ENCODE data around the gene TGFB1I1. TPM values are rescaled to one million over a fixed set of nuclear protein-coding genes. Genes with fewer than 3 reads are reported as not detected.
A peak's percentile ranks its signal among the peaks of the same experiment; 100 is the strongest.

TGFB1I1 gene
- polyA plus RNA-seq, 2 of the 4 experiments (the other 2 are of a cell fraction), result 8.3 to 75.1 TPM

GRCh38 chr16:31505483-31505882, 33.5 kb downstream of the TGFB1I1 start:
- CTCF ChIA-PET, result interaction anchor here (1.3 kb wide), 1 partner anchor 11 kb away, joined by 3 read pairs; no protein-coding TSS in a partner anchor
- Histone ChIP-seq H3K4me2 (no peak overlapping the region), H3K4me3 (no peak overlapping the region), H3K4me1 (peaks cover 14% of the 10 kb centered on the region), H3K27ac (no peak overlapping the region), H3K9me3 (no peaks in the 10 kb centered on the region)
- ATAC-seq (no peak), FAIRE-seq (no peak), DNase-seq (ENCODE audit: low read depth in 1 of 2, low spot score in 1 of 2) (no peak)
- POLR2A ChIA-PET, result no interaction called here
- no peak for TF ChIP-seq MAX (IDR thresholded peaks at IDR 0.05)
- 88% methylated on average over 4 of the region's 4 CpGs for WGBS (ENCODE audit: missing lambda C conversion rate)

DNA sequence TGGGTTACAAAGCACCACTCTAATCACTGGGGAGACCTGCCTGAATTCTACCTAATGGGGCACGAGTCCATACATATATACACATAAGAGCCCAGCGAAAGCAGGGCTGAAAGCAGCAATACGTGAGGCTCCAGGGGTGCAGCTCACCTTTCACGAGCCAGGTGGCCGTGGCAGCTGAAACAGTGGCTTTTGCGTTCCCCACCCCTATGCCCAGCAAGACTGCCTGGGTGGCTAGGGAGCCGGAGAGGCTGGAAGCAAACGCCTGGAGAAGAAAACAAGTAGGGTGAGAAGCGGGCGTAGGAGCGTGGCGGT, 35.6 kb downstream of the TGFB1I1 start:
- no peak for DNase-seq (ENCODE audit: low read depth in 1 of 2, low spot score in 1 of 2)
- peak overlapping the region; percentile 81 for H3K4me2 ChIP-seq
- FAIRE-seq, result no peak
- H3K9me3 ChIP-seq, result no peaks in the 10 kb centered on the region
- H3K4me3 ChIP-seq, result peak overlapping the region; percentile 79
- peaks cover 14% of the 10 kb centered on the region for H3K4me1 ChIP-seq
- TF ChIP-seq, protein P1, sequence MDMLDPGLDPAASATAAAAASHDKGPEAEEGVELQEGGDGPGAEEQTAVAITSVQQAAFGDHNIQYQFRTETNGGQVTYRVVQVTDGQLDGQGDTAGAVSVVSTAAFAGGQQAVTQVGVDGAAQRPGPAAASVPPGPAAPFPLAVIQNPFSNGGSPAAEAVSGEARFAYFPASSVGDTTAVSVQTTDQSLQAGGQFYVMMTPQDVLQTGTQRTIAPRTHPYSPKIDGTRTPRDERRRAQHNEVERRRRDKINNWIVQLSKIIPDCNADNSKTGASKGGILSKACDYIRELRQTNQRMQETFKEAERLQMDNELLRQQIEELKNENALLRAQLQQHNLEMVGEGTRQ (IDR thresholded peaks at IDR 0.05), result no peak
- no peak for TF ChIP-seq POLR2AphosphoS2 (conservative IDR thresholded peaks at IDR 0.05; ENCODE audit: low read length)
- no peak for TF ChIP-seq KDM1A (IDR thresholded peaks at IDR 0.05; ENCODE audit: low read depth)
- no peak for TF ChIP-seq CHD4 (IDR thresholded peaks at IDR 0.05; ENCODE audit: borderline replicate concordance)
- no peak for TF ChIP-seq HDAC2 (IDR thresholded peaks at IDR 0.05)
- ChIA-PET POLR2A (interaction anchor here (0.7 to 2.9 kb wide), 12 partner anchors 8 to 390 kb away, joined by 3 to 18 read pairs (median 6); partner anchors contain the start of genes ARMC5, KAT8, TGFB1I1 and ZNF267), CTCF (interaction anchor here (1.1 to 1.2 kb wide), 2 partner anchors 16 to 361 kb away, joined by 3 to 5 read pairs; no protein-coding TSS in a partner anchor)
- peak overlapping the region; percentile 91 to 95 for H3K27ac ChIP-seq
- WGBS (ENCODE audit: missing lambda C conversion rate), result 3% methylated on average over 12 of the region's 12 CpGs
- peak; percentile 21 to 53; a peak in 4 of 6 replicates for ATAC-seq

GRCh38 chr16:31507929-31508705, 36.2 kb downstream of the TGFB1I1 start, which contains the start of gene RUSF1:
TSS of gene RUSF1 (minus strand) at chr16:31508391. CDS start at chr16:31508373, 18 bp downstream.
- 2% methylated on average over 35 of the region's 65 CpGs for WGBS (ENCODE audit: missing lambda C conversion rate)
- peak; percentile 97 to 98 for ATAC-seq
- peak within 1 kb of the TSS; percentile 91 to 95 for H3K27ac ChIP-seq
- H3K4me1 ChIP-seq, result peaks cover 14% of the 10 kb centered on the region
- no peak for FAIRE-seq
- no peaks in the 10 kb centered on the region for H3K9me3 ChIP-seq
- POLR2A ChIA-PET, result interaction anchor here (0.7 to 2.9 kb wide), 12 partner anchors 9 to 390 kb away, joined by 3 to 18 read pairs (median 6); partner anchors contain the start of genes ARMC5, KAT8, TGFB1I1 and ZNF267
- CTCF ChIA-PET, result interaction anchor here (0.9 to 1.2 kb wide), 2 partner anchors 16 to 360 kb away, joined by 3 read pairs; no protein-coding TSS in a partner anchor
- peak; percentile 72 to 91 for DNase-seq (ENCODE audit: low read depth in 1 of 2, low spot score in 1 of 2)
- peak within 1 kb of the TSS; percentile 90 for H3K4me2 ChIP-seq
- peak within 1 kb of the TSS; percentile 79 for H3K4me3 ChIP-seq
- TF ChIP-seq, protein P2, sequence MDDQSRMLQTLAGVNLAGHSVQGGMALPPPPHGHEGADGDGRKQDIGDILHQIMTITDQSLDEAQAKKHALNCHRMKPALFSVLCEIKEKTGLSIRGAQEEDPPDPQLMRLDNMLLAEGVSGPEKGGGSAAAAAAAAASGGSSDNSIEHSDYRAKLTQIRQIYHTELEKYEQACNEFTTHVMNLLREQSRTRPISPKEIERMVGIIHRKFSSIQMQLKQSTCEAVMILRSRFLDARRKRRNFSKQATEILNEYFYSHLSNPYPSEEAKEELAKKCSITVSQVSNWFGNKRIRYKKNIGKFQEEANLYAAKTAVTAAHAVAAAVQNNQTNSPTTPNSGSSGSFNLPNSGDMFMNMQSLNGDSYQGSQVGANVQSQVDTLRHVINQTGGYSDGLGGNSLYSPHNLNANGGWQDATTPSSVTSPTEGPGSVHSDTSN (IDR thresholded peaks at IDR 0.05), result peak; percentile 55; the same call in 1 of the 2 replicates
- peak; percentile 55; the same call in 1 of the 2 replicates for TF ChIP-seq MYC (IDR thresholded peaks at IDR 0.05; ENCODE audit: borderline replicate concordance, low read length)
- no peak for TF ChIP-seq NPAS2 (CRISPR knock-in tag; IDR thresholded peaks at IDR 0.05; ENCODE audit: borderline replicate concordance)
- TF ChIP-seq NFE2L2 (conservative IDR thresholded peaks at IDR 0.05; ENCODE audit: low read length), result no peak
- TF ChIP-seq ELK1 (IDR thresholded peaks at IDR 0.05; ENCODE audit: low read depth, low read length), result peak; percentile 55; the same call in 1 of the 2 replicates
- no peak for TF ChIP-seq HMGXB4 (CRISPR knock-in tag; IDR thresholded peaks at IDR 0.05; ENCODE audit: borderline replicate concordance)
- peak; percentile 61 to 93; a peak in 4 of 5 replicates for TF ChIP-seq JUN (IDR thresholded peaks at IDR 0.05)
- TF ChIP-seq KDM1A (IDR thresholded peaks at IDR 0.05; ENCODE audit: low read depth), result no peak
- TF ChIP-seq MAX (IDR thresholded peaks at IDR 0.05), result peak; percentile 93
- TF ChIP-seq, protein P3, sequence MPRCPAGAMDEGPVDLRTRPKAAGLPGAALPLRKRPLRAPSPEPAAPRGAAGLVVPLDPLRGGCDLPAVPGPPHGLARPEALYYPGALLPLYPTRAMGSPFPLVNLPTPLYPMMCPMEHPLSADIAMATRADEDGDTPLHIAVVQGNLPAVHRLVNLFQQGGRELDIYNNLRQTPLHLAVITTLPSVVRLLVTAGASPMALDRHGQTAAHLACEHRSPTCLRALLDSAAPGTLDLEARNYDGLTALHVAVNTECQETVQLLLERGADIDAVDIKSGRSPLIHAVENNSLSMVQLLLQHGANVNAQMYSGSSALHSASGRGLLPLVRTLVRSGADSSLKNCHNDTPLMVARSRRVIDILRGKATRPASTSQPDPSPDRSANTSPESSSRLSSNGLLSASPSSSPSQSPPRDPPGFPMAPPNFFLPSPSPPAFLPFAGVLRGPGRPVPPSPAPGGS (IDR thresholded peaks at IDR 0.05), result peak; percentile 90
- TF ChIP-seq, protein P4, sequence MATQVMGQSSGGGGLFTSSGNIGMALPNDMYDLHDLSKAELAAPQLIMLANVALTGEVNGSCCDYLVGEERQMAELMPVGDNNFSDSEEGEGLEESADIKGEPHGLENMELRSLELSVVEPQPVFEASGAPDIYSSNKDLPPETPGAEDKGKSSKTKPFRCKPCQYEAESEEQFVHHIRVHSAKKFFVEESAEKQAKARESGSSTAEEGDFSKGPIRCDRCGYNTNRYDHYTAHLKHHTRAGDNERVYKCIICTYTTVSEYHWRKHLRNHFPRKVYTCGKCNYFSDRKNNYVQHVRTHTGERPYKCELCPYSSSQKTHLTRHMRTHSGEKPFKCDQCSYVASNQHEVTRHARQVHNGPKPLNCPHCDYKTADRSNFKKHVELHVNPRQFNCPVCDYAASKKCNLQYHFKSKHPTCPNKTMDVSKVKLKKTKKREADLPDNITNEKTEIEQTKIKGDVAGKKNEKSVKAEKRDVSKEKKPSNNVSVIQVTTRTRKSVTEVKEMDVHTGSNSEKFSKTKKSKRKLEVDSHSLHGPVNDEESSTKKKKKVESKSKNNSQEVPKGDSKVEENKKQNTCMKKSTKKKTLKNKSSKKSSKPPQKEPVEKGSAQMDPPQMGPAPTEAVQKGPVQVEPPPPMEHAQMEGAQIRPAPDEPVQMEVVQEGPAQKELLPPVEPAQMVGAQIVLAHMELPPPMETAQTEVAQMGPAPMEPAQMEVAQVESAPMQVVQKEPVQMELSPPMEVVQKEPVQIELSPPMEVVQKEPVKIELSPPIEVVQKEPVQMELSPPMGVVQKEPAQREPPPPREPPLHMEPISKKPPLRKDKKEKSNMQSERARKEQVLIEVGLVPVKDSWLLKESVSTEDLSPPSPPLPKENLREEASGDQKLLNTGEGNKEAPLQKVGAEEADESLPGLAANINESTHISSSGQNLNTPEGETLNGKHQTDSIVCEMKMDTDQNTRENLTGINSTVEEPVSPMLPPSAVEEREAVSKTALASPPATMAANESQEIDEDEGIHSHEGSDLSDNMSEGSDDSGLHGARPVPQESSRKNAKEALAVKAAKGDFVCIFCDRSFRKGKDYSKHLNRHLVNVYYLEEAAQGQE (IDR thresholded peaks at IDR 0.05), result no peak
- TF ChIP-seq CBX2 (IDR thresholded peaks at IDR 0.05; ENCODE audit: borderline replicate concordance, low read depth), result no peak
- peak; percentile 97 for TF ChIP-seq PHF8 (IDR thresholded peaks at IDR 0.05; ENCODE audit: borderline replicate concordance, low read depth)
- no peak for TF ChIP-seq ESRRA (IDR thresholded peaks at IDR 0.05; ENCODE audit: borderline replicate concordance, low read length)

All from A549 (cell line).